KMS-11 (cell line): ENCODE measurements around the gene CSN3.

ENCODE experiments used
- H2AFZ ChIP-seq: fragments of 200-600 bp; sonication (generic); 2 replicates; pipeline ENCODE4 v1.6.1; 2016; ENCODE audit warnings: antibody characterized with exemption, mixed run types, low read depth
- H3K27ac ChIP-seq: fragments of 200-600 bp; sonication (generic); 2 replicates; pipeline ENCODE4 v1.6.1; 2016; ENCODE audit warnings: mild to moderate bottlenecking, mixed run types
- H3K27me3 ChIP-seq: fragments of 200-600 bp; sonication (generic); 2 replicates; pipeline ENCODE4 v1.6.1; 2017; ENCODE audit warnings: mild to moderate bottlenecking, low read depth, mixed run types, moderate library complexity; ENCODE audit not compliant: insufficient read depth
- H3K36me3 ChIP-seq: fragments of 200-600 bp; sonication (generic); 2 replicates; pipeline ENCODE4 v1.6.1; 2017; ENCODE audit warnings: mild to moderate bottlenecking, mixed run types; ENCODE audit not compliant: insufficient read depth
- H3K4me1 ChIP-seq: fragments of 200-600 bp; sonication (generic); 2 replicates; pipeline ENCODE4 v1.6.1; 2016; ENCODE audit warnings: mild to moderate bottlenecking, low read depth, mixed run types; ENCODE audit not compliant: poor library complexity, severe bottlenecking
- H3K4me2 ChIP-seq: fragments of 200-600 bp; sonication (generic); 2 replicates; pipeline ENCODE4 v1.7.0; 2016; ENCODE audit warnings: mild to moderate bottlenecking, mixed run types
- H3K4me3 ChIP-seq: fragments of 200-600 bp; sonication (generic); IDR thresholded peaks from 2 replicates; pipeline ENCODE4 v1.6.1; 2017; ENCODE audit warnings: low read depth, low read length, mixed read lengths; ENCODE audit not compliant: insufficient read depth
- H3K79me2 ChIP-seq: fragments of 200-600 bp; sonication (generic); 2 replicates; pipeline ENCODE4 v1.6.1; 2016; ENCODE audit warnings: low read depth, mixed run types; ENCODE audit not compliant: insufficient read depth
- H3K9ac ChIP-seq: fragments of 200-600 bp; sonication (generic); 2 replicates; pipeline ENCODE4 v1.6.1; 2016; ENCODE audit warnings: mild to moderate bottlenecking, mixed run types
- H4K20me1 ChIP-seq: fragments of 200-600 bp; sonication (generic); 2 replicates; pipeline ENCODE4 v1.6.1; 2016; ENCODE audit warnings: mild to moderate bottlenecking, mixed run types; ENCODE audit not compliant: insufficient read depth
- TF ChIP-seq, protein P1 (sequence below): fragments of 200-600 bp; sonication (generic); conservative IDR thresholded peaks from 2 replicates; pipeline ENCODE4 v1.6.1; 2017; ENCODE audit warnings: low read depth, mild to moderate bottlenecking, antibody characterized with exemption, low read length, moderate library complexity, mixed read lengths

Gene CSN3

GRCh38 chr4:70298051-70298450 is 55.7 kb downstream of the CSN3 start:
- Histone ChIP-seq H2AFZ (peak overlapping the region; percentile 29), H3K4me3 (no peak overlapping the region), H3K4me2 (peak overlapping the region; percentile 69), H3K27me3 (no peaks in the 10 kb centered on the region), H3K27ac (peak overlapping the region; percentile 42), H4K20me1 (no peaks in the 10 kb centered on the region), H3K4me1 (peaks cover 48% of the 10 kb centered on the region), H3K9ac (no peak overlapping the region), H3K79me2 (no peaks in the 10 kb centered on the region), H3K36me3 (no peaks in the 10 kb centered on the region)
- TF ChIP-seq, protein P1, sequence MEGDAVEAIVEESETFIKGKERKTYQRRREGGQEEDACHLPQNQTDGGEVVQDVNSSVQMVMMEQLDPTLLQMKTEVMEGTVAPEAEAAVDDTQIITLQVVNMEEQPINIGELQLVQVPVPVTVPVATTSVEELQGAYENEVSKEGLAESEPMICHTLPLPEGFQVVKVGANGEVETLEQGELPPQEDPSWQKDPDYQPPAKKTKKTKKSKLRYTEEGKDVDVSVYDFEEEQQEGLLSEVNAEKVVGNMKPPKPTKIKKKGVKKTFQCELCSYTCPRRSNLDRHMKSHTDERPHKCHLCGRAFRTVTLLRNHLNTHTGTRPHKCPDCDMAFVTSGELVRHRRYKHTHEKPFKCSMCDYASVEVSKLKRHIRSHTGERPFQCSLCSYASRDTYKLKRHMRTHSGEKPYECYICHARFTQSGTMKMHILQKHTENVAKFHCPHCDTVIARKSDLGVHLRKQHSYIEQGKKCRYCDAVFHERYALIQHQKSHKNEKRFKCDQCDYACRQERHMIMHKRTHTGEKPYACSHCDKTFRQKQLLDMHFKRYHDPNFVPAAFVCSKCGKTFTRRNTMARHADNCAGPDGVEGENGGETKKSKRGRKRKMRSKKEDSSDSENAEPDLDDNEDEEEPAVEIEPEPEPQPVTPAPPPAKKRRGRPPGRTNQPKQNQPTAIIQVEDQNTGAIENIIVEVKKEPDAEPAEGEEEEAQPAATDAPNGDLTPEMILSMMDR, result no peak

GRCh38 chr4:70299643-70300042 is 57.2 kb downstream of the CSN3 start:
- no peak overlapping the region; the same call in 1 of the 2 replicates for H3K4me2 ChIP-seq
- peak overlapping the region; percentile 29; the same call in 1 of the 2 replicates for H2AFZ ChIP-seq
- TF ChIP-seq, protein P1, result no peak
- H3K27me3 ChIP-seq, result no peaks in the 10 kb centered on the region
- H3K4me3 ChIP-seq, result no peak overlapping the region
- no peaks in the 10 kb centered on the region for H4K20me1 ChIP-seq
- no peaks in the 10 kb centered on the region for H3K36me3 ChIP-seq
- H3K4me1 ChIP-seq, result peaks cover 48% of the 10 kb centered on the region
- H3K79me2 ChIP-seq, result no peaks in the 10 kb centered on the region
- H3K27ac ChIP-seq, result peak overlapping the region; percentile 42; the same call in 1 of the 2 replicates
- H3K9ac ChIP-seq, result no peak overlapping the region

- no peak overlapping the region for H3K4me3 ChIP-seq
- no peak overlapping the region for H3K4me2 ChIP-seq
- no peaks in the 10 kb centered on the region for H3K36me3 ChIP-seq
- H2AFZ ChIP-seq, result no peak overlapping the region
- no peaks in the 10 kb centered on the region for H3K27me3 ChIP-seq
- no peak overlapping the region for H3K9ac ChIP-seq
- H3K4me1 ChIP-seq, result peaks cover 46% of the 10 kb centered on the region
- H4K20me1 ChIP-seq, result no peaks in the 10 kb centered on the region
- TF ChIP-seq, protein P1, result no peak
- H3K79me2 ChIP-seq, result no peaks in the 10 kb centered on the region
- no peak overlapping the region for H3K27ac ChIP-seq
Observed at GRCh38 chr4:70300215-70300614, 57.8 kb downstream of the CSN3 start.
